Right ventricle myocardium inferior (tissue), 1 donor: ENCODE data around the gene FBXO21. TPM values are rescaled to one million over a fixed set of nuclear protein-coding genes. Genes with fewer than 3 reads are reported as not detected.
"Not testable (repeated sequence)": the region's sequence is repeated elsewhere in the genome, so short reads cannot be mapped to it uniquely, and the experiment has no call there.

Source experiments
- ATAC-seq: fragments of 200-7000 bp; cut with Tn5 transposase; one replicate; pipeline ENCODE4 v1.9.1; 2020; ENCODE audit warnings: mild to moderate bottlenecking, moderate library complexity
- DNase-seq: peaks from one replicate; pipeline ENCODE4 v3.0.0; 2021; ENCODE audit errors: missing footprints
- intact Hi-C: fragments of 100-400 bp; cut with DNase I; formaldehyde crosslinking; loops from one replicate; pipeline ENCODE4 v1.11.0; 2022
- total RNA-seq: library from RNA; stranded (reverse); fragmentation: NEBNext Ultra II Directional; extraction: Animal tissue kit (Norgen Biotek cat#: 25700); gene quantifications from one replicate; pipeline ENCODE4 v1.2.1, GENCODE V29; 2021
- donor health status: DM: no; HTN: yes; CAD: no; lungs with severe emphysema.

The FBXO21 gene
- total RNA-seq, 1 donor from 2014 or later = 35.2 TPM

DNA sequence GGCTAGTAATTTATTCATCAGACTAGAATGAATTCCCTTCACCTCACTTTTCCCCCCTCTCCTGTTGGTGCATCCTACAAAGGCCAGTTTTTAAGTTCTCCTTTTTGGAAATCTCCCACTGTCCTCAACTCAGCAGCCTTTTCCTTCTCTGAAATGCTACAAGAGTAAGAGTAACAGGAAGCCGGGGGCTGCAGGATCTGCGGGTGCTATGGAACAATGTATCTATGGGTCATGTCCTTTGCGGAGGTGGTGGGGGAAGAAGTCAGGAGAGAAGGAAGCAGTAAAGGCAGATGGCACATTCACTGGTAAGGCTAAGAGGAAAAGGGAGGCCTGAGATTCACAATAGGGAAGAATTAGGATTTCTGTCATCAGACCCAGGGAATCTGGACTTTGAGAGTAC, 68.8 kb downstream of the FBXO21 start:
- intact Hi-C loops = no loop called here
- DNase-seq = no peak
- ATAC-seq = no peak

GRCh38 chr12:117120787-117121186, 69.5 kb downstream of the FBXO21 start:
- intact Hi-C loops = no loop called here
- ATAC-seq (no peak), DNase-seq (no peak)

GRCh38 chr12:117119592-117120198, 70.6 kb downstream of the FBXO21 start:
- intact Hi-C loops = loop anchor here (1.0 kb wide), 1 partner anchor 94 kb away; no protein-coding TSS in a partner anchor
- DNase-seq (peak; percentile 71), ATAC-seq (peak; percentile 35)

DNA sequence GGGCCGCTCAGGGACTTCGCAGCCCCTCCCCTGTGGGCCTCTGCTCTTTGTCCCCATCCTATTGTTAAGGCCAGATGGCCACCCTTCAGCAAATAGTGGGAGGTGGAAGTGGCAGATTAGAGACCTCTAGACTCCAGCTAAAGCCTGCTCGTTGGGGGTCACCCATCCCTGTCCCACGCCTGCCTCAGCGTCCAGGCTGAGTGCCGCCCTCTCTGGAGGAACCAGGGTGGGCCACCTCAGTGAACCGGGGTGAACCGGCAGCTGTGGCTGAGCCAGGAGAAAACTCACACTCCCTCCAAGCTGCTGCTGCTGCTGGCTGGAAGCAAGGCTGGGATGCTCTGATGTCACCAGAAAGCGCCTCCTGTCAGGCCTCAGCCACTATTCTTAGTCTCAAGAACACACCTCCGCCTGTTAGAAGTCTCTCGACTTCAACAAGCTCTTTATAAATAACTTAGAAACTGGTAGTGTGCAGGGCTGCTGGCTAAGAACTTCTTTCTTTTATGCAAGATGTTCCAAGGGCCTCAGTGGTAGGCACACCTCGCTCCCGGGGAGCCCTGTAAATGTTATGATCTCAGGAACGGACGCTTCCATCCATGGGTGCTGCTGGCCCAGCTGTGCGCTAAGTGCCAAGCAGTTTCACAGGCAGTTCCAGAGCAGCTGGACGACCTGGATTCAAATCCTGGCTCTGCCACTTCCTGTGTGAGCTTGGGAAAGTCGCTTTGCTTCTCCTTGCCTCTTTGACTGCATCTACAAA, 71.3 kb downstream of the FBXO21 start:
- ATAC-seq (peak; percentile 17), DNase-seq (no peak)
- intact Hi-C loops = loop anchor here (1.0 kb wide), 1 partner anchor 94 kb away; no protein-coding TSS in a partner anchor

GRCh38 chr12:117114784-117115183, 75.5 kb downstream of the FBXO21 start:
- no peak for DNase-seq
- intact Hi-C loops = no loop called here
- ATAC-seq = peak; percentile 61

- no peak for ATAC-seq
- no peak for DNase-seq
- intact Hi-C loops = no loop called here
These were observed 77.0 kb downstream of the FBXO21 start for GRCh38 chr12:117113231-117113630.

DNA sequence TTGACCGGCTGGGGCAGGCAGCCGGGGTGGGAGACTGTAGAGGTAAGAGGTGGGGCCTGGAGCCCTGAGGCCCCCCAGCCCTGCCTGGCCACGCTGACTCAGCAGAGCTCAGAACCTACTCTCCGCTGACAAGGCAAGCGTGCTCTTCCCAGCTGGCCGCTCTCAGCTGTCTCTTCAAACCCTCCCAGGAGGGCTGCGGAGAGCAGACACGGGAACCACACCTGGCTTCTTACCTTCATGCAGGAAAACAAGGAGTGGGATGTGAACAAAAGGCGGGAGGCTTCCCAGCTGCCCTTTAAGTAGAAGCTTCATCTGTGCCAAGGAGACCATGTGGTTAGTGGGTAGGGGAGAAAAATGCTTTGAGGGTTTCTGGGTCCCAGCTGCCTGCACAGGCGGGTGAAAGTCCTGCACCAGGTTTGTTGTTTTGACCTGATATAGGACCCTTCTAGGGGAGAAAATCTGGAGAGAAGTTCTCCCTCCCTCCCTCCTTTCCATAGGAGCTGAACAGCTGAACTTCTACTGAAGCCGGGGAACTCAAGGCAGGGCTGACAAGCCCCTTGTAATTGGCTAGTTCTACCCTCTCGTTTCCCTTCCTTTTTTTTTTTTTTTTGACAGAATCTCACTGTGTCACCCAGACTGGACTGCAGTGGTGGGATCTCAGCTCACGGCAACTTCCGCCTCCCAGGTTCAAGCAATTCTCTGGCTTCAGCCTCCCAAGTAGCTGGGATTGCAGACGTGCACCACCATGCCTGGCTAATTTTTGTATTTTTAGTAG, 78.3 kb downstream of the FBXO21 start:
- intact Hi-C loops = no loop called here
- ATAC-seq (no peak), DNase-seq (no peak)

DNA sequence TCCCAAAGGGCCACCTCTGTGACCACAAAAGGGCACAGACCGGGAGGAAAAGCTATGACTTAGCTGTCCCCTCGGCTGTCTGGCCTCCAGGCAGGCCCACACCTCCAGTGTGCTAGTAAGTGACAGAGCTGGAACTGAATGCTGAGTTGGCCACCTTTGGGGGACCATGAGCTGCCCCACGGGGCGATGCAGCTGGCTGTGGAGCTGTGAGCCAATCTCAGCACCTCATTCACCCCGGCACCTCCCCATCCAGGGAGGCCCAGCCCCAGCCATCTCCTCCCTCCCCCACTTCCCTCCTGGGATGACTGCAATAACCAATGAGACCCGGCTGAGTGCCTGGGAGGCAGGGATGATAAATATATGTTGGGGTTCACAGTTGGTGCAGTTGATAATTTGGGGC, 78.9 kb downstream of the FBXO21 start:
- ATAC-seq (no peak), DNase-seq (no peak)
- intact Hi-C loops = no loop called here

DNA sequence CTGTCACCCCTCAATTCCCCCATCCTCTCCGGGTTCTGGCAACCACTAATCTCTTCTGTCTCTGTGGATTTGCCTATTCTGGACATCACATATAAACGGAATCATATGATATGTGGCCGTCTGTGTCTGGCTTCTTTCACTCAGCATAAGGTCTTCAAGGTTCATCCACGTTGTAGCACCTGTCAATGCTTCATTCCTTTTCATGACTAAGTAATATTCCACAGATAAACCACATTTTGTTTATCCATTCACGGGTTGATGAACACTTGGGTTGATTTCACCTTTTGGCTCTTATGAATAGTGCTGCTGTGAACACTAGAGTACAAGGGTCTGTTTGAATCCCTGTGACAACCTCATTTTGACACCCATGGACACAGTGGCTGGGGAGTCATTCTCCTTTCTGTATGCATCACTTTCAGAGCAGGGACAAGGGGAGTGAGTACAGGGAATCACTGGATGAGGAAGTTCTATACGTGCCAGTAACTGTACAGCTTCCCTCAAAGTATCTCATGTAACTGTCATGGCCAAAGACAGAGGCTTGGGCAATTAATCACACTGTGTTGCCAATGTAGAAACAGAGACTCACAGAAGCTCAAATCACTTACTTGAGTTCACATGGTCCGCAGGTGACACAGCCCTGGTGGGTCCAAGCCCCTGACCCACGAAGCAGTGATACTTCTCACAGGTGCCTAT, 80.2 kb downstream of the FBXO21 start:
- ATAC-seq = no peak
- DNase-seq = no peak
- intact Hi-C loops = no loop called here

GRCh38 chr12:117105902-117106301, 84.4 kb downstream of the FBXO21 start:
- ATAC-seq (no peak), DNase-seq (no peak)
- intact Hi-C loops = no loop called here

GRCh38 chr12:117104003-117104402, 86.3 kb downstream of the FBXO21 start:
- intact Hi-C loops, ATAC-seq, DNase-seq: not testable (repeated sequence)

DNA sequence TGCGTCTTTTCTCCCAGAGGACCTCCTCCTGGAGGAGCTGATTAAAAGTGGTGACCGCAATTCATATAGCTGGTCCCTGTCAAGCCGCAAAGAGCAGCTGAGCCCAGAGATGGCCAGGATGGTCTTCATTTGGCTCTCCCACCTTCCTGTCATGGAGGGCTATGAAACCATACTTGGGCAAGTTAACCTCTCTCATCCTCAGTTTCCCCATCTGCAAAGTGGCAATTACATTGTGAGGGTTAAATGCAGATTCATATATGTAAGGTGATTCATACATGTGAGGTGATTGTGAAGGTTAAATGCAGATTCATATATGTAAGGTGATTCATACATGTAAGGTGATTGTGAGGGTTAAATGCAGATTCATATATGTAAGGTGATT, 87.5 kb downstream of the FBXO21 start:
- intact Hi-C loops = no loop called here
- no peak for DNase-seq
- ATAC-seq = no peak

DNA sequence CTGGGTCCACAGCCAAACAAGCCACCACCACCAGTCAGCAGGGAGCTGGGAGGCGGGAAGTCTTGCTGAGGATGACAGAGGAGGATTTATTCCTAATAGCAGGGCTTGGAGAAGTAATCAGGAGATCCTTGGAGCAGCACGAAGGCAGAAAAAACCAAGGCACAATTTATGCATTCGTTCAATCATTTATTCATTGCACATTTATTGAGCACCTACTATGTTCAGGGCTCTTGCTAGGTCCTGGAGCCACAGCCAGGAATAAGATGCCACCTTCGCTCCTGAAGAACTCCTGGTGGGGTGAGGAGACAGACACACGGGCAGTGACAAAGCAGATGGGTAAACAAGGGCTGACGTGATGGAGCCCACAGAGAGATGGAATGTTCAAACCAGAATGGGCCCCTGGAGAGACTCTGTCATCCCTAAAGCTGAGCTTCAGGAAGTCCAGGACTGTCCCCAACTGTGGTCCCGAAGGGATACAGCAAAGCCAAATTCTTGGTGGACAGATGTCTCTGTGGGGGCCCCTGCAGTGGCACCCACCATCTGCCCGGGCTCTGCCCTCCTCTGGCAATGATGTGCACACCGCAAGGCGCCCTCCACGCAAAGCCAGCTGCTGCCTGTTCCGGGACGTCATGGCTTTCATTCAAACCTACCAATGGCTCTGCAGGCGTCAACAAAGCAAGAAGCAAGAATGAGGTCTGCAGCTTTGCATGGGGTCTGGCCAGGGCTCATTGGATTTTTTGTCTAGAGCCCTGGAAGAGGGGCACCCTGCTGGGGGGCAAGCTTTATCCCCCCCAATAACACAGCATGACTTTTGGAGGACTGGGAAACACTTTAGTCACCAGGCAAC, 88.1 kb downstream of the FBXO21 start:
- no peak for DNase-seq
- intact Hi-C loops = no loop called here
- ATAC-seq = no peak

GRCh38 chr12:117100851-117101673, 89.2 kb downstream of the FBXO21 start:
- ATAC-seq (no peak), DNase-seq (no peak)
- intact Hi-C loops = no loop called here

DNA sequence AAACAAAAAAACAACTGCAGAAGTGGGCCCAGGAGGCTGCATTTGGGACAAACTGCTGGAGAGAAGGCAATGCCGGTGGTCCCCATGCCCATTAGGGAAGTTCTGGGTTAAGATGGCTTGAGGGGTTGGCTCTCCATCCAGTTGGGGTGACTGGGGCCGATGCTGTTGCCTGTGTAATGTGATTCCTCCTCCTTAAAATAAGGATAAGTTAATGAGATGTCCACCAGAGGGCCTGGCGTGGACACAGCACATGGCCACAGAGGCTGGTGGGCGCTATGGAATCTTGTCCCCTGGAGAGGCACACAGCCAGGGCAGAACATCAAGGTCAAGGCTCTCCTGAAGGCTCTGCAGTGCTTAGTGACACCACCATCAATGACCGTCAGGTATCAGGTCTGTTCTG, 90.0 kb downstream of the FBXO21 start:
- intact Hi-C loops = no loop called here
- ATAC-seq (no peak), DNase-seq (no peak)

- intact Hi-C loops = loop anchor here (2.0 kb wide), 1 partner anchor 46 kb away; no protein-coding TSS in a partner anchor
- peak; percentile 17 for ATAC-seq
- DNase-seq = no peak
These were observed 91.7 kb downstream of the FBXO21 start for GRCh38 chr12:117098361-117099217.

DNA sequence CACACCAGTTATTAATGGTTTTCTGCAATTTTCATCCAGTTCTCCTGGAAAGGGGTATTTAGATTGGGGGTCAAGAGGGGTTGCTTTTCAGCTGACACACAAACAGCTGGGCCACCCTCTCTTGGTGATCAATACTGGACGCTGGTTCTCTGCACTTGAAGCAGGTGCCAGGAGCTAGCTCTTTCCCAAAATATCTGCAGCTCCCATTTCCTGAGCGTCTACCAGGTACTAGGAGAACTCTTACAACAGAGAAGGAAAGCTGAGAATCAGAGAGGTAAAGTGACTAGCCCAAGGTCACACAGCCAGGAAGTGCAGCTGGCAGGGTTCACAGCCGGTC, 92.3 kb downstream of the FBXO21 start:
- no peak for ATAC-seq
- intact Hi-C loops = loop anchor here (2.0 kb wide), 1 partner anchor 45 kb away; no protein-coding TSS in a partner anchor
- no peak for DNase-seq
